Heart left ventricle (tissue), 16 donors: ENCODE results near the gene CCDC148. TPM values are rescaled to one million over a fixed set of nuclear protein-coding genes. Genes with fewer than 3 reads are reported as not detected.
"Not testable (repeated sequence)": the region's sequence is repeated elsewhere in the genome, so short reads cannot be mapped to it uniquely, and the experiment has no call there.

ENCODE experiments used
- ATAC-seq, 4 donors: fragments of 200-7000 bp; cut with Tn5 transposase; one replicate each; pipeline ENCODE4 v1.9.1; 2020 to 2022; ENCODE audit warnings: moderate library complexity in 4 of 4, mild to moderate bottlenecking in 3 of 4, moderate number of reproducible peaks in 1 of 4
- DNase-seq, 5 donors: peaks; one replicate each; pipeline ENCODE4 v3.0.0-alpha.2; 2020
- H3K27ac ChIP-seq, 12 donors: fragments of 200-600 bp; sonication (generic) in 4 of 12; one replicate each; pipeline versions ENCODE4 v1.5.0 to v1.8.0; 2016 to 2022; ENCODE audit warnings: mild to moderate bottlenecking in 2 of 12
- H3K27me3 ChIP-seq, 9 donors: fragments of 200-600 bp; sonication (generic) in 2 of 9; one replicate each; pipeline versions ENCODE4 v1.5.1 to v1.8.0; 2016 to 2022; ENCODE audit warnings: mild to moderate bottlenecking in 3 of 9
- H3K36me3 ChIP-seq, 9 donors: fragments of 200-600 bp; sonication (generic) in 2 of 9; one replicate each; pipeline versions ENCODE4 v1.5.0 to v1.8.0; 2018 to 2022; ENCODE audit warnings: mild to moderate bottlenecking in 2 of 9
- H3K4me1 ChIP-seq, 12 donors: fragments of 200-600 bp; sonication (generic) in 4 of 12; one replicate each; pipeline versions ENCODE4 v1.5.0 to v1.8.0; 2016 to 2022; ENCODE audit warnings: mild to moderate bottlenecking in 3 of 12
- H3K4me3 ChIP-seq, 12 donors: fragments of 200-600 bp; sonication (generic) in 4 of 12; one replicate each; pipeline versions ENCODE4 v1.5.0 to v1.8.0; 2017 to 2022; ENCODE audit warnings: mild to moderate bottlenecking in 9 of 12, moderate library complexity in 4 of 12
- H3K9me3 ChIP-seq, 12 donors: fragments of 200-600 bp; sonication (generic) in 4 of 12; one replicate each; pipeline versions ENCODE4 v1.5.0 to v1.8.0; 2016 to 2022; ENCODE audit warnings: mild to moderate bottlenecking in 1 of 12
- CTCF ChIP-seq, 12 donors: fragments of 200-600 bp; sonication (generic) in 4 of 12; IDR thresholded peaks; one replicate each; pipeline versions ENCODE4 v1.5.0 to v1.8.0; 2018 to 2022; ENCODE audit warnings: antibody characterized with exemption in 12 of 12, mild to moderate bottlenecking in 5 of 12
- POLR2A ChIP-seq, 2 donors: fragments of 450-650 bp; IDR thresholded peaks; one replicate each; pipeline ENCODE4 v1.6.1; 2017; ENCODE audit warnings: antibody characterized with exemption in 2 of 2, mild to moderate bottlenecking in 2 of 2, moderate library complexity in 2 of 2
- WGBS, 4 donors: extraction: QIAGEN DNeasy Blood & Tissue Kit in 2 of 4; methylation state at CpG; one replicate each; pipeline versions ENCODE4 v1.1.5 to v1.1.7; 2013 to 2018; 5-methylcytosine and 5-hydroxymethylcytosine counted together
- intact Hi-C, 10 donors: fragments of 100-400 bp; cut with DNase I; formaldehyde crosslinking; loops; one replicate each; pipeline versions ENCODE4 v1.11.1 to v1.14.2; 2022
- polyA plus RNA-seq, 2 donors: library from polyadenylated mRNA; stranded (reverse); fragments of 200-250 nt; gene quantifications; one replicate each; pipeline ENCODE4 v1.2.3, GENCODE V29; 2013
- total RNA-seq, 9 donors: library from RNA; depleted of rRNA in 2 of 9; stranded (reverse); fragments of >200 nt in 2 of 9; fragmentation: NEBNext Ultra II Directional in 3 of 9; extraction: Animal tissue kit (Norgen Biotek cat#: 25700) in 3 of 9; gene quantifications; one replicate each; pipeline versions ENCODE4 v1.1.0 to v1.2.4, GENCODE V29; 2016 to 2023
- donor health status: ischemic (EF 13 %, LVEDD 7.1; RV severe dilation, severe dysfunction).
- donor health status: healthy with polysubstance abuse.
- donor health status: DM: no; HTN: yes; CAD: no.
- donor health status: DM: no; HTN: no; CAD: no.
- donor health status: ischemic (EF 25% LVEDD 6.9; RV normal size, moderate dysfunction).
- donor health status: ischemic (EF 25% LVEDD 5.7; RV mildly dilated, moderate dysfunction).
- donor health status: healthy.
- donor health status: DM: yes; HTN: yes; CAD: no.
- donor health status: ischemic (EF 35%, LVEDD 5.7; RV mildly dilated, moderate dysfunction).
- donor health status: nonischemic (EF 11% LVEDD 7.7; RV severe dilation, severe dysfunction).
- donor health status: DM: yes; HTN: yes; CAD: no.
- donor health status: PGD.
- donor health status: ischemic (EF 29% LVEDD 5.4; RV normal size, mild dysfunction).
- donor health status: nonischemic (EF 23%, LVEDD 6.1; RV moderate dilation, normal function).

The CCDC148 gene
- total and polyA plus RNA-seq, 11 donors: 0.24 to 1.2 (median 0.75) TPM; not detected in 2

- 65 to 74% (median 69%) methylated on average over 1 of the region's 1 CpG for WGBS, 4 donors
- peaks cover 0 to 8% (median 0%) of the 10 kb centered on the region in 12 donors for H3K4me1 ChIP-seq
- peaks cover 0 to 10% (median 0%) of the 10 kb centered on the region in 12 donors for H3K9me3 ChIP-seq
- no peak for TF ChIP-seq POLR2A (IDR thresholded peaks at IDR 0.05)
- no peak for TF ChIP-seq CTCF (IDR thresholded peaks at IDR 0.05)
- ATAC-seq: no peak
- H3K36me3 ChIP-seq: no peaks in the 10 kb centered on the region
- H3K4me3 ChIP-seq: no peak overlapping the region
- intact Hi-C loops: loop anchor here in 1 of 10 donors (2.0 kb wide), 1 partner anchor 45 kb away; no protein-coding TSS in a partner anchor
- H3K27ac ChIP-seq: peak overlapping the region in 1 of 12 donors; percentile 3
- no peaks in the 10 kb centered on the region for H3K27me3 ChIP-seq
- no peak for DNase-seq
Measured at GRCh38 chr2:158315803-158316414, 140.6 kb downstream of the CCDC148 start.

DNA sequence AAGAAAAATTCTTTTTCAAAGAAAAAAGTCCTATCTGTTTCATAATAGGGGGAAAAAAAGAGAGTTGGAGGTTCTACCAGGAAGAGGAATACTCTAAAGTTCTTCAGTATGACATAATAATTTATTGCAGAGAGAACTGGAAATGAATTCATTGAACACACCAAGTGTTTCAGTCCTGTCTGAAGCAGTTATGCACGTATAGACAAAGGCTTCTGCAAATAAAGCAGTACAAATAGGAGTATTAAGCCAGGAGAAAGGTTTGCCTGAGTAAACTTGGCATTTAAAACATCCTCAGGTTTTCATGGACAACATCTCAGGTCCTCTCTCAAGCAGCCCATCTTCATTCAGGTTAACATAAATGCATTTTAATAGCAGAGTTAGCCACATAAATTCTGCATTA is 141.6 kb downstream of the CCDC148 start:
- ATAC-seq: no peak
- intact Hi-C loops: loop anchor here in 1 of 10 donors (2.0 kb wide), 1 partner anchor 44 kb away; no protein-coding TSS in a partner anchor
- Histone ChIP-seq H3K9me3 (peaks cover 0 to 10% (median 0%) of the 10 kb centered on the region in 12 donors), H3K4me3 (no peak overlapping the region), H3K36me3 (no peaks in the 10 kb centered on the region), H3K27me3 (no peaks in the 10 kb centered on the region), H3K27ac (no peak overlapping the region), H3K4me1 (peaks cover 0 to 8% (median 0%) of the 10 kb centered on the region in 12 donors)
- TF ChIP-seq CTCF (IDR thresholded peaks at IDR 0.05) (no peak), POLR2A (IDR thresholded peaks at IDR 0.05) (no peak)
- 57 to 82% (median 73%) methylated on average over 1 of the region's 1 CpG for WGBS, 4 donors
- DNase-seq: no peak

GRCh38 chr2:158313734-158314133 is 142.8 kb downstream of the CCDC148 start:
- Histone ChIP-seq H3K9me3 (no peaks in the 10 kb centered on the region), H3K27ac (no peak overlapping the region), H3K4me3 (no peak overlapping the region), H3K36me3 (no peaks in the 10 kb centered on the region), H3K4me1 (peaks cover 0 to 8% (median 0%) of the 10 kb centered on the region in 12 donors), H3K27me3 (no peaks in the 10 kb centered on the region)
- 81 to 86% (median 83%) methylated on average over 2 of the region's 2 CpGs for WGBS, 4 donors
- intact Hi-C loops: loop anchor here in 1 of 10 donors (2.0 kb wide), 1 partner anchor 43 kb away; no protein-coding TSS in a partner anchor
- TF ChIP-seq POLR2A (IDR thresholded peaks at IDR 0.05): no peak
- TF ChIP-seq CTCF (IDR thresholded peaks at IDR 0.05): no peak
- DNase-seq (no peak), ATAC-seq (no peak)

DNA sequence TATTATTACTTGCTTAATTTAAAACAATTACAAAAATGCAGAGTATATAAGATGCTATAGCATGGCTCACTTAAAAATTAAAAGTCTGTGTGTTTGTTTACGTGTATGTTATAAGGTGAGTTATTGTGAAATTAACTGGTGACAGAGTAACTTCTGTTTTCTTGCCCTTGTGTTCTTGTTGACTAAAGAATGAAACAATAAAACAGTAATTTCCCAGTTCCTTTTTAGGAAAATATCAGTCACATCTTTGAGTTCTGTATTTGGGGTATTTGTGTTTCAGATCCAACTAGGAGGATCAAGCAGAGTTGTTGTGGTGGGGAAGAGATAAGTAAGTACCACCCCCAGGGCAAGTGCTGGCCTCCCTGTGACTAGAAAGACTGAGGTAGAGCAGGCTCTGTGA is 143.6 kb downstream of the CCDC148 start:
- peaks cover 0 to 8% (median 0%) of the 10 kb centered on the region in 12 donors for H3K4me1 ChIP-seq
- DNase-seq (no peak), ATAC-seq (no peak)
- TF ChIP-seq POLR2A (IDR thresholded peaks at IDR 0.05) (no peak), CTCF (IDR thresholded peaks at IDR 0.05) (no peak)
- H3K4me3 ChIP-seq: no peak overlapping the region
- no peak overlapping the region for H3K27ac ChIP-seq
- H3K36me3 ChIP-seq: no peaks in the 10 kb centered on the region
- no peaks in the 10 kb centered on the region for H3K9me3 ChIP-seq
- H3K27me3 ChIP-seq: no peaks in the 10 kb centered on the region
- 87 to 94% (median 91%) methylated on average over 1 of the region's 1 CpG for WGBS, 4 donors
- intact Hi-C loops: no loop called here

GRCh38 chr2:158310407-158310806 is 146.1 kb downstream of the CCDC148 start:
- DNase-seq, ATAC-seq, intact Hi-C loops: not testable (repeated sequence)

More at GRCh38 chr2:158310407-158310806, 146.1 kb downstream of the CCDC148 start:
- WGBS, 4 donors: 91 to 98% (median 96%) methylated on average over 21 to 27 of the region's 27 CpGs
- not testable (repeated sequence) for H3K36me3 ChIP-seq, H3K4me1 ChIP-seq, H3K9me3 ChIP-seq, H3K27me3 ChIP-seq, H3K27ac ChIP-seq, H3K4me3 ChIP-seq
